Measurements from ENCODE around the gene RYR1.

DNA sequence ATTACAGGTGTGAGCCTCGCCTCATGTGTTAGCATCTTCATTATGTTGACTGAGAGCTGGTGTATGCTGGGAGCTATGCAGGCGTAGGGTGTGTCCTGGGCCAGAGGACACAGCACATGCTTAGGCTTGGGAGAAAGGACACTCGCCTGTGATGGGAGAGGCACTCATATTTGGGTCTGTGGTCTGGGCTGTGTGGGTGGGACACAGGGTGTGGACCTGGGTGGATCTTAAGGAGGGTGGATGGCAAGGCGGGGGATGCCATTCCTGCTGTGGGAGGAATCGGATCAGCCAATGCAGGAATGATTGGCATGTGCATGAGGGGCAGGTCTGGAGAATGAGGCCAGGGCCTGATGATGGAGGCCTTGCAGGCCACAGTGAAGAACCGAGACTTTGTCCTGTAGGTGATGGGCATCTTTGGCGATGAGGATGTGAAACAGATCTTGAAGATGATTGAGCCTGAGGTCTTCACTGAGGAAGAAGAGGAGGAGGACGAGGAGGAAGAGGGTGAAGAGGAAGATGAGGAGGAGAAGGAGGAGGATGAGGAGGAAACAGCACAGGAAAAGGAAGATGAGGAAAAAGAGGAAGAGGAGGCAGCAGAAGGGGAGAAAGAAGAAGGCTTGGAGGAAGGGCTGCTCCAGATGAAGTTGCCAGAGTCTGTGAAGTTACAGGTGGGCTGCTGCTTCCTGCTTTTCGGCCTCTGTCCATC, 55.4 kb downstream of the RYR1 start:
- TF ChIP-seq, protein P1, sequence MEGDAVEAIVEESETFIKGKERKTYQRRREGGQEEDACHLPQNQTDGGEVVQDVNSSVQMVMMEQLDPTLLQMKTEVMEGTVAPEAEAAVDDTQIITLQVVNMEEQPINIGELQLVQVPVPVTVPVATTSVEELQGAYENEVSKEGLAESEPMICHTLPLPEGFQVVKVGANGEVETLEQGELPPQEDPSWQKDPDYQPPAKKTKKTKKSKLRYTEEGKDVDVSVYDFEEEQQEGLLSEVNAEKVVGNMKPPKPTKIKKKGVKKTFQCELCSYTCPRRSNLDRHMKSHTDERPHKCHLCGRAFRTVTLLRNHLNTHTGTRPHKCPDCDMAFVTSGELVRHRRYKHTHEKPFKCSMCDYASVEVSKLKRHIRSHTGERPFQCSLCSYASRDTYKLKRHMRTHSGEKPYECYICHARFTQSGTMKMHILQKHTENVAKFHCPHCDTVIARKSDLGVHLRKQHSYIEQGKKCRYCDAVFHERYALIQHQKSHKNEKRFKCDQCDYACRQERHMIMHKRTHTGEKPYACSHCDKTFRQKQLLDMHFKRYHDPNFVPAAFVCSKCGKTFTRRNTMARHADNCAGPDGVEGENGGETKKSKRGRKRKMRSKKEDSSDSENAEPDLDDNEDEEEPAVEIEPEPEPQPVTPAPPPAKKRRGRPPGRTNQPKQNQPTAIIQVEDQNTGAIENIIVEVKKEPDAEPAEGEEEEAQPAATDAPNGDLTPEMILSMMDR (conservative IDR thresholded peaks at IDR 0.05; ENCODE audit: low read length) = no peak
- TF ChIP-seq EZH2phosphoT487 (IDR thresholded peaks at IDR 0.05; ENCODE audit: borderline replicate concordance, low read depth, low read length) = no peak

Measured in OCI-LY7 (cell line).